Measurements from ENCODE around the gene DNAJA1.
"Not testable (repeated sequence)": the region's sequence is repeated elsewhere in the genome, so short reads cannot be mapped to it uniquely, and the experiment has no call there.

Gene DNAJA1

DNA sequence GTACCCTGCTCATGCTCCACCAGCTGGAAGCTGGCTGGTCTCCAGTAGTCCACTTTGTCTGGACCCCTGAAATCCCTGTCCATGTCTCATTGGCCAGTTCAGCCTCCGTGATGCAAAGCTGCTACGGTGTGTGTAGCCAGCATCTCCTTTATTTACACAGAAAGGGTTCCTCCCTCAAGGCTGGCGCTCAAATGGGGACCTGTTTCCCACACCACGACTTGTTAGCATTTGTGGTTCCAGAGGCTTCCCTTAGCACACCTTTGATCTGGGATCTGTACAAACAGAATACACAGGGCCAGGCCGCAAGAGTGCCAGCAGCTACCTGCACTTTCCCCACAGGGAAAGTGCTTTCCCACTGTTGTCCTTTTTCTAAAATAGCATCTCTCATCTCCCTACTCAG lies 57.1 kb downstream of the DNAJA1 start:
- no peak for DNase-seq (ENCODE audit: low spot score)

GRCh38 chr9:33082538-33083326 lies 57.7 kb downstream of the DNAJA1 start:
- no peak for DNase-seq (ENCODE audit: low spot score)

- DNase-seq (ENCODE audit: low spot score): not testable (repeated sequence)
Measured at GRCh38 chr9:33085672-33086071, 60.6 kb downstream of the DNAJA1 start.
